ENCODE measurements around the gene TBC1D23.

- TF ChIP-seq SNRNP70 (IDR thresholded peaks at IDR 0.05; ENCODE audit: low read depth, low read length) (no peak), ZSCAN29 (CRISPR knock-in tag; conservative IDR thresholded peaks at IDR 0.05) (no peak), ETV5 (CRISPR knock-in tag; IDR thresholded peaks at IDR 0.05; ENCODE audit: borderline replicate concordance) (no peak), DDIT3 (CRISPR knock-in tag; IDR thresholded peaks at IDR 0.05) (no peak), KAT7 (CRISPR knock-in tag; IDR thresholded peaks at IDR 0.05; ENCODE audit: borderline replicate concordance) (no peak), POLR2AphosphoS5 (IDR thresholded peaks at IDR 0.05; ENCODE audit: low read depth, low read length) (no peak), NFRKB (IDR thresholded peaks at IDR 0.05) (no peak), KDM5A (IDR thresholded peaks at IDR 0.05; ENCODE audit: borderline replicate concordance, low read length) (no peak), POLR2A (IDR thresholded peaks at IDR 0.05; ENCODE audit: insufficient read depth in 1 of 2, low read depth in 2 of 2, low read length in 2 of 2) (no peak)
- TF ChIP-seq, protein P1, sequence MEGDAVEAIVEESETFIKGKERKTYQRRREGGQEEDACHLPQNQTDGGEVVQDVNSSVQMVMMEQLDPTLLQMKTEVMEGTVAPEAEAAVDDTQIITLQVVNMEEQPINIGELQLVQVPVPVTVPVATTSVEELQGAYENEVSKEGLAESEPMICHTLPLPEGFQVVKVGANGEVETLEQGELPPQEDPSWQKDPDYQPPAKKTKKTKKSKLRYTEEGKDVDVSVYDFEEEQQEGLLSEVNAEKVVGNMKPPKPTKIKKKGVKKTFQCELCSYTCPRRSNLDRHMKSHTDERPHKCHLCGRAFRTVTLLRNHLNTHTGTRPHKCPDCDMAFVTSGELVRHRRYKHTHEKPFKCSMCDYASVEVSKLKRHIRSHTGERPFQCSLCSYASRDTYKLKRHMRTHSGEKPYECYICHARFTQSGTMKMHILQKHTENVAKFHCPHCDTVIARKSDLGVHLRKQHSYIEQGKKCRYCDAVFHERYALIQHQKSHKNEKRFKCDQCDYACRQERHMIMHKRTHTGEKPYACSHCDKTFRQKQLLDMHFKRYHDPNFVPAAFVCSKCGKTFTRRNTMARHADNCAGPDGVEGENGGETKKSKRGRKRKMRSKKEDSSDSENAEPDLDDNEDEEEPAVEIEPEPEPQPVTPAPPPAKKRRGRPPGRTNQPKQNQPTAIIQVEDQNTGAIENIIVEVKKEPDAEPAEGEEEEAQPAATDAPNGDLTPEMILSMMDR (CRISPR knock-in tag; IDR thresholded peaks at IDR 0.05): no peak
Measured at GRCh38 chr3:100339786-100340185, 79.0 kb downstream of the TBC1D23 start.

Measured in HepG2 (cell line).